Muscle of back (tissue), 11 donors: Measurements from ENCODE around the gene EPS8. TPM values are rescaled to one million over a fixed set of nuclear protein-coding genes. Genes with fewer than 3 reads are reported as not detected.

ENCODE experiments used
- DNase-seq, 3 donors: peaks; one replicate each; pipeline versions ENCODE4 v3.0.0 to v3.0.0-alpha.2; 2013
- polyA plus RNA-seq, 10 donors: library from polyadenylated mRNA; unstranded; fragments of 120-200 nt; gene quantifications; one replicate each; pipeline ENCODE4 v1.2.1, GENCODE V29; 2013; ENCODE audit not compliant: insufficient read length in 10 of 10

The EPS8 gene
- polyA plus RNA-seq, 10 donors: 34.3 to 52.8 (median 39.8) TPM

- DNase-seq: no peak
These were observed 92.0 kb downstream of the EPS8 start for GRCh38 chr12:15697201-15697600.

- DNase-seq: no peak
These were observed 95.8 kb downstream of the EPS8 start for GRCh38 chr12:15693228-15693911.

- peak in 1 of 3 donors; percentile 26 for DNase-seq
These were observed 97.8 kb downstream of the EPS8 start for GRCh38 chr12:15691388-15691787.

- DNase-seq: no peak
These were observed 98.9 kb downstream of the EPS8 start for GRCh38 chr12:15690320-15690719.

GRCh38 chr12:15689751-15690191 lies 99.4 kb downstream of the EPS8 start:
- no peak for DNase-seq

GRCh38 chr12:15688838-15689625 lies 100.2 kb downstream of the EPS8 start:
- peak in 1 of 3 donors; percentile 25 for DNase-seq

GRCh38 chr12:15688202-15688736 lies 100.9 kb downstream of the EPS8 start:
- peak in 1 of 3 donors; percentile 27 for DNase-seq

GRCh38 chr12:15687583-15687982 lies 101.6 kb downstream of the EPS8 start:
- DNase-seq: no peak

- DNase-seq: no peak
These were observed 104.1 kb downstream of the EPS8 start for GRCh38 chr12:15684896-15685658.

- no peak for DNase-seq
These were observed 106.4 kb downstream of the EPS8 start for GRCh38 chr12:15682826-15683225.

GRCh38 chr12:15679151-15679550 lies 110.0 kb downstream of the EPS8 start:
- DNase-seq: no peak

GRCh38 chr12:15677726-15678201 lies 111.4 kb downstream of the EPS8 start:
- DNase-seq: no peak

- no peak for DNase-seq
These were observed 112.0 kb downstream of the EPS8 start for GRCh38 chr12:15677228-15677627.

- no peak for DNase-seq
These were observed 116.4 kb downstream of the EPS8 start for GRCh38 chr12:15672671-15673270.

- DNase-seq: no peak
These were observed 118.4 kb downstream of the EPS8 start for GRCh38 chr12:15670756-15671155.

- no peak for DNase-seq
These were observed 119.8 kb downstream of the EPS8 start for GRCh38 chr12:15669256-15669948.

- no peak for DNase-seq
These were observed 124.7 kb downstream of the EPS8 start for GRCh38 chr12:15664491-15664890.

- no peak for DNase-seq
These were observed 126.1 kb downstream of the EPS8 start for GRCh38 chr12:15662983-15663659.

- peak in 1 of 3 donors; percentile 81 for DNase-seq
These were observed 126.7 kb downstream of the EPS8 start for GRCh38 chr12:15662303-15662980.

- DNase-seq: no peak
These were observed 137.8 kb downstream of the EPS8 start for GRCh38 chr12:15651371-15651770.
